Stomach (tissue), 4 donors: ENCODE data around the gene GPR15LG.

Source experiments
- EP300 ChIP-seq: sonication (generic); formaldehyde crosslinking; IDR thresholded peaks from one replicate; pipeline ENCODE4 v1.6.1; 2017; ENCODE audit warnings: antibody characterized with exemption
- POLR2A ChIP-seq, 4 donors: fragments of 450-650 bp; IDR thresholded peaks; one replicate each; pipeline ENCODE4 v1.6.1; 2016; ENCODE audit warnings: antibody characterized with exemption in 4 of 4, control low read depth in 2 of 4, mild to moderate bottlenecking in 1 of 4, moderate library complexity in 1 of 4
- POLR2AphosphoS5 ChIP-seq, 3 donors: sonication (generic); formaldehyde crosslinking; IDR thresholded peaks; one replicate each; pipeline ENCODE4 v1.6.1; 2016; ENCODE audit warnings: antibody characterized with exemption in 3 of 3
- TF ChIP-seq, protein P1 (sequence below), 7 experiments: fragments of 450-650 bp in 4 of 7; fragments of 200-600 bp in 3 of 7; sonication (generic) in 3 of 7; IDR thresholded peaks; one replicate each; pipeline ENCODE4 v1.5.1; 2016 to 2019; ENCODE audit warnings: antibody characterized with exemption in 7 of 7, control low read depth in 2 of 7, mild to moderate bottlenecking in 1 of 7

DNA sequence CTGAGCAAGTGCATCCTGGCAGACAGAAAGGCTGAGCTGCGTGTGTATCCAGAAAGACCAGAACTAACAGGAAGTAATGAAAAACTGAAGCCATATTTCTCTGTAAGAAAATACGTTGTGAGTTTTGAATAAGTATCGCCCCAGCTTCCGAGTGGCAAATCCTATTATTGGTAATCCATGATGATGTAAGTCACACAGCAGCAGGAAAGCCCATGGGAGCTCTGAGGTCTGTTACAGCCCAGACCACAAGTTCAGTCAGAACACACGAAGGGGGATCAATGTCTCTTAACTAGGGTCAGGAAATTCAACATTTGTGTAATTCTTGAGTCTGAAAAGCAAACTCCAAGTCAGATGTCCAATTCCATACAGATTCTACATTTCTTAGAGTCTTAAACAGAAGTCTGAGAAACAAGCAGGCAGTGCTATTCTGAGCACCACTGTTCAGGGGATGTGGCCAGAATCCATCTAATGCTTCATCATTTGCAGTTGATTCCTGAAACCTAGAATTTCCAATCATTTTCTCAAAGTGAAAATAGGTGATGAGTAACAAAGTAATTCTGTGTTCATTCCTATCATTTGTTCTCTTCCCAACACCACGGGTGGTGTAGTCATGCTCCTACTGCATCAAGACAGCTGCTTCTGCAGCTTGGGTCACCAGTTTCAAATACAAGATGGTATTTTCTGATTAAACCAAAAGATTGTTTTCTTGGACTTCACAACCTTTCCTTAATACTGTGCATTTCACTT lies 52.0 kb downstream of the GPR15LG start, which contains the start of gene LRIT2:
- TF ChIP-seq, protein P1, sequence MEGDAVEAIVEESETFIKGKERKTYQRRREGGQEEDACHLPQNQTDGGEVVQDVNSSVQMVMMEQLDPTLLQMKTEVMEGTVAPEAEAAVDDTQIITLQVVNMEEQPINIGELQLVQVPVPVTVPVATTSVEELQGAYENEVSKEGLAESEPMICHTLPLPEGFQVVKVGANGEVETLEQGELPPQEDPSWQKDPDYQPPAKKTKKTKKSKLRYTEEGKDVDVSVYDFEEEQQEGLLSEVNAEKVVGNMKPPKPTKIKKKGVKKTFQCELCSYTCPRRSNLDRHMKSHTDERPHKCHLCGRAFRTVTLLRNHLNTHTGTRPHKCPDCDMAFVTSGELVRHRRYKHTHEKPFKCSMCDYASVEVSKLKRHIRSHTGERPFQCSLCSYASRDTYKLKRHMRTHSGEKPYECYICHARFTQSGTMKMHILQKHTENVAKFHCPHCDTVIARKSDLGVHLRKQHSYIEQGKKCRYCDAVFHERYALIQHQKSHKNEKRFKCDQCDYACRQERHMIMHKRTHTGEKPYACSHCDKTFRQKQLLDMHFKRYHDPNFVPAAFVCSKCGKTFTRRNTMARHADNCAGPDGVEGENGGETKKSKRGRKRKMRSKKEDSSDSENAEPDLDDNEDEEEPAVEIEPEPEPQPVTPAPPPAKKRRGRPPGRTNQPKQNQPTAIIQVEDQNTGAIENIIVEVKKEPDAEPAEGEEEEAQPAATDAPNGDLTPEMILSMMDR (IDR thresholded peaks at IDR 0.05): no peak
- TF ChIP-seq POLR2A (IDR thresholded peaks at IDR 0.05): no peak
- TF ChIP-seq EP300: no peak
- TF ChIP-seq POLR2AphosphoS5 (IDR thresholded peaks at IDR 0.05): no peak
